HG03097 (cell line): ENCODE data around the gene EXD3.
A peak's percentile ranks its signal among the peaks of the same experiment; 100 is the strongest.
"Not testable (repeated sequence)": the region's sequence is repeated elsewhere in the genome, so short reads cannot be mapped to it uniquely, and the experiment has no call there.

Source experiments
- ATAC-seq: cut with Tn5 transposase; IDR thresholded peaks from one replicate; pipeline ENCODE4 v1.9.1; 2021; ENCODE audit not compliant: unreplicated experiment, low FRiP score

The EXD3 gene

DNA sequence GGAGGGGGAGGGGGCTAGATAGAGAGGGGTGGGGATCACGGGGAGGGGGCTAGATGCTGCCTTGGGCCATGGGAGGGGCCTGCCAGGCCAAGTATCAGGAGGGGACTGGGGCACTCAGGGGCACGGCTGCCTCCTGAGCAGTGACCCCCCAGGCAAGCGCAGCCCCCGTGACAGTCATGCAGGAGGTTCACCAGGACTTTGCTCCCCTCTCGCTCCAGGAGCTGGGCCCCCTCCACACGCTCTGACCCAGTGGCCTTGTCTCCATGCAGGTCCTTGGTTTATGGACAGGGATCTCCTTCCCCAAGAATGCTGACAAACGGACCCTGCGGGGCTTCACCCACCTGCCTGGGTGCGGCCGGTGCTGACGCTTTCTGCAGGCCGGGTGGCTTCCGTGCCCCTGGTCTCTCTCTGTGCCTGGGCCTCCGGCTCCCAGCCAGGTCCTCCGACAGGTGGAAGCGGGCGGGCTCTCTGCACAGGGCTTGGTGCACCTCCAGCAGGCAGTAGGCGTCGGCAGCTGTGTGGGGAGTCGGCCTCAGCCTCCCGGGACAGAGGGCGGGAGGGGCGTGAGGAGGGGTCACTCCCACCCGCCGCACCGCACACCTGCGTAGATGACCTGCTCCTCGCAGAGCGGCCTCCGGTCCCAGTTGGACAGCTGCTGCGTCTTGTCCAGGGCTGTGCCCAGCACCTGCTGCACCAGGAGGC, 74.0 kb downstream of the EXD3 start:
- no peak for ATAC-seq

DNA sequence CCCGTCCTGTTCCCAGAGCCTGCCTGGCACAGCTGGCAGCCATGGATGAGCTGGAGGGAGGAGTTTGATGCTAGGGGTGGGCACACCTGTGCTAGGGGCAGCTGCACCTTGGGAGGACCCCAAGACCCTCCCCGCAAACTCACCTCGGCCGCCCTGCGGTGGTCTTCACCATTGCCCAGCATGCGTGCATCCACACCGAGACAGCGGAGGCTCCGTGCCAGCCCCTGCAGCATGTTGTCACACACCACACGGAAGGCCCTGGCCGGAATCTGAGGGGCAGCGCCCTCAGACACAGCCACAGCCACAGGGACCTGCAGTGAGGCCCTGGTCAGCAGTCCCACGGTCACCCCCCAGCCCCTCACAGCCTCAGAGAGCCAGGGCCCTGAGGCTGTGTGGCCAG, 75.0 kb downstream of the EXD3 start:
- no peak for ATAC-seq

GRCh38 chr9:137342482-137342881, 80.5 kb downstream of the EXD3 start:
- ATAC-seq, result no peak

DNA sequence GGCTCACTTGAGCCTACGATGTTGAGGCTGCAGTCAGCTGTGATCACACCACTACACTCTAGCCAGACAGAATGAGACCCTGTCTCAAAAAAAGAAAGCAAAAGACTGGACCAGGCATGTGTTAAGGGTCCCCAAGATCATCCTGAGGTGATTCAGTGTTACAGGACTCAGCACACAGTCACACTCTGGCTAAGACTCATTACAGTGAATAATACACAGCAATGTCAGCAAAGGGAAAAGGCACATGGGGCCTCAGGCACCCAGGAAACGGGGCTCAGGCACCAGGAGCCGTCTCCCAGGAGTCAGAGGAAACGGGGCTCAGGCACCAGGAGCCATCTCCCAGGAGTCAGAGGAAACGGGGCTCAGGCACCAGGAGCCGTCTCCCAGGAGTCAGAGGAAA, 81.7 kb downstream of the EXD3 start:
- ATAC-seq, result no peak

GRCh38 chr9:137339908-137340462, 83.0 kb downstream of the EXD3 start:
- not testable (repeated sequence) for ATAC-seq

DNA sequence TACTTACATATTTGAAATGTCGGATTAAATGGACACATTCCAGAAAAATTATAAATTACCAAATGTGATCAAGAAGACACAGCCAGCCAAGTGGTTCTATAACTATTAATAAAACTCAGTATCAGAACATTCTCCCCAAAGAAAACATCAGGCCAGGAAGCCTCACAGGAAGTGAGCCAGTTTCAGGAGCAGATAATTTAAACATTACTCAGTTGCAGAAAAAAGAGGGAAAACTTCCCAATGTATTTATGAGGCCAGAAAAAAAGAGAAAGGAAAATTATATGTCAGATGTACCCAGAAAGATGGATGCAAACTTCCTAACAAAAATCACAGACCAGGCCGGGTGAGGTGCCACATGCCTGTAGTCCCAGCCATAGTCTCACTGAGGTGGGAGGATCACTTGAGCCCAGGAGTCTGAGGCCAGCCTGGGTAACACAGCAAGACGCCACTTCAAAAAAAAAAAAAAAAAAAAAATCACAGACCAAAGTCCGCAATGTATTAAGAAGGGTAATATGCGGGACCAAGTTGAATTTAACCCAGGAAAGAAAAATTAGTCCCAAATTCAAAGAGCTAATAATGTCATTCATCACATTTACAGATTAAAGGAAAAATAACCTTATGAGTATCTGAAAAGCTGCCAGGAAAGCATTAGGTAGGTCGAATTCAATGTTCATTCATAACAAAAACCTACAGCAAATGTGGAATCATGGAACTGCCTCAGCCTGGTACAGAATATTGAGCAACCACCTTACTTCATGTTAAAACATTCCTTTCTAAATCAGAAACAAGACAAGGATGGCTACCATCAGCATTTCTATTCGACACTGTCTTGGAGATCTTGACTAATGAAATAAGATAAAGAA, 83.7 kb downstream of the EXD3 start:
- no peak for ATAC-seq

- no peak for ATAC-seq
Observed at GRCh38 chr9:137336735-137337134, 86.2 kb downstream of the EXD3 start.

DNA sequence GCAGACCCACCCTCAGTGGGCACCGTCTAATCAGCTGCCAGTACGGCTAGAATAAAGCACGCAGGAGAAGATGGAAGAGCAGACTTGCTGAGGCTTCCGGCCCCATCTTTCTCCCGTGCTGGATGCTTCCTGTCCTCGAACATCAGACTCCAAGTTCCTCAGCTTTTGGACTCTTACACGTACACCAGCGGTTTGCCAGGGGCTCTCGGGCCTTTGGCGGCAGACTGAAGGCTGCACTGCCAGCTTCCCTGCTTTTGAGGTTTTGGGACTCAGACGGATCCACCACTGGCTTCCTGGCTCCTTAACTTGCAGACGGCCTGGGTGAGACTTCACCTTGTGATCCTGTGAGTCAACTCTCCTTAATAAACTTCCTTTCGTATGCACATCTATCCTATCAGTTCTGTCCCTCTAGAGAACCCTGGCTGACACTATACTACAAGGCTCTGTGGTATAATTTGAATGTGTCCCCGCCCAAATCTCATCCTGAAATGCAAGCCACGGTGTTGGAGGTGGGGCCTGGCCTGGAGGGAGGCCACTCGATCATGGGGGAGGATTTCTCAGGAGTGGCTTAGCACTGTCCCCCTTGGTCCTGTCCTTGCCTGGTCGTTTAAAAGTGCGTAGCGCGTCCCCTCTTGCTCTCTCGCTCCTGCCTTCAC, 89.8 kb downstream of the EXD3 start:
- no peak for ATAC-seq

GRCh38 chr9:137331929-137332328, 91.0 kb downstream of the EXD3 start:
- no peak for ATAC-seq

- no peak for ATAC-seq
Observed at GRCh38 chr9:137330689-137331088, 92.3 kb downstream of the EXD3 start.

- ATAC-seq, result not testable (repeated sequence)
Observed at GRCh38 chr9:137329590-137329989, 93.4 kb downstream of the EXD3 start.

- ATAC-seq, result not testable (repeated sequence)
Observed at GRCh38 chr9:137327641-137328550, 95.1 kb downstream of the EXD3 start.

DNA sequence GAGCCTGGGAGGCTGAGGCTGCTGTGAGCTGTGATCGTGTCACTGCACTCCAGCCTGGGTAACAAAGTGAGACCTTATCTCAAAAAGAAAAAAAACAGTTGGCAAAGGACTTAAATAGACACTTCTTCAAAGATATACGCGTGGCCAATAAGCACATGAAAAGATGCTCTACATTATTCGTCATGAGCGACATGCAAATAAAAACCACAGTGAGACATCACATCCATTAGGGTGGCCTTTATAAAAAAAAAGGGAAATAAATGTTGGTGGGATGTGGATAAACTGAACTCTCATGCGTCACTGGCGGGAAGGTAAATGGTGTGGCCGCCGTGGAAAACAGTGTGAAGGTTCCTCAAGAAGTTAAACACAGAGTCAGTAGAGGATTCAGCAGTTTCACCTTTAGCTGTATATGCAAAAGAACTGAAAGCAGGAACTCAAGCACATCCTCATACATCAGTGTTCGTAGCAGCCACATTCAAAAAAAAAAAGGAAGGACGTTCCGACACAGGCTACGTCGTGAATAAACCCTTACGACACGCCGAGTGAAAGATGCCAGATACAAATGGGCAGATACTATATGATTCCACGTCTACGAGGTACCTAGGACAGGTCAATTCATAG, 96.4 kb downstream of the EXD3 start:
- ATAC-seq, result peak; percentile 79

DNA sequence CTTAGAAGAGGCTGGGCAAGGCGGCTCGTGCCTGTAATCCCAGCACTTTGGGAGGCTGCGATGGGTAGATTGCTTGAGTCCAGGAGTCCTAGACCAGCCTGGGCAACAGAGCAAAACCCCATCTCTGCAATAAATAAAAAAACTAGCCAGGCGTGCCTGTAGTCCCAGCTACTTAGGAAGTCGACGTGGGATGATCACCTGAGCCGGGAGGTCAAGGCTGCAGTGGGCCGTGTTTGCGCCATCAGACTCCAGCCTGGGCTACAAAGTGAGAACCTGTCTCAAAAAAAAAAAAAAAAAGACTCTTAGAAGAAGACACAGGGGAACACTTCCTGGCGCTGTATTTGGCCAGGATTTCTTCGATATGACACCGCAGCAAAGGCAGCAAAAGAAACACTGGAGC, 97.2 kb downstream of the EXD3 start:
- ATAC-seq, result no peak

DNA sequence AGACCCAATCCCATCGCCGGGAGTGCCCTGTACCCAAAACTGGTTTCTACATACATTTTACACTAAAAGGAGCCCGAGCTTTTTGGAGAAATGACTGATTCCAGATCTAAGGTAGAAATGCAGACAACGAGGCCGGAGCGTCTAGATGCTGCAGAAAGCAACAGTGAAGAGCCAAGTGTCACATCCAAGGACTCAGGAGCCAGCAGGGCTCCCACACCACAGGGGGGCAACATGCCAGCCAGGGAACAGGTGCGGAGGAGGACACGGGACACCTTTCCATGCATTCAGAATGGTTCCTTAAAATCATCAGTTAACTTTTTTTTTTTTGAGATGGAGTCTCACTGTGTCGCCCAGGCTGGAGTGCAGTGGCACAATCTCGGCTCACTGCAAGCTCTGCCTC, 97.8 kb downstream of the EXD3 start:
- no peak for ATAC-seq

DNA sequence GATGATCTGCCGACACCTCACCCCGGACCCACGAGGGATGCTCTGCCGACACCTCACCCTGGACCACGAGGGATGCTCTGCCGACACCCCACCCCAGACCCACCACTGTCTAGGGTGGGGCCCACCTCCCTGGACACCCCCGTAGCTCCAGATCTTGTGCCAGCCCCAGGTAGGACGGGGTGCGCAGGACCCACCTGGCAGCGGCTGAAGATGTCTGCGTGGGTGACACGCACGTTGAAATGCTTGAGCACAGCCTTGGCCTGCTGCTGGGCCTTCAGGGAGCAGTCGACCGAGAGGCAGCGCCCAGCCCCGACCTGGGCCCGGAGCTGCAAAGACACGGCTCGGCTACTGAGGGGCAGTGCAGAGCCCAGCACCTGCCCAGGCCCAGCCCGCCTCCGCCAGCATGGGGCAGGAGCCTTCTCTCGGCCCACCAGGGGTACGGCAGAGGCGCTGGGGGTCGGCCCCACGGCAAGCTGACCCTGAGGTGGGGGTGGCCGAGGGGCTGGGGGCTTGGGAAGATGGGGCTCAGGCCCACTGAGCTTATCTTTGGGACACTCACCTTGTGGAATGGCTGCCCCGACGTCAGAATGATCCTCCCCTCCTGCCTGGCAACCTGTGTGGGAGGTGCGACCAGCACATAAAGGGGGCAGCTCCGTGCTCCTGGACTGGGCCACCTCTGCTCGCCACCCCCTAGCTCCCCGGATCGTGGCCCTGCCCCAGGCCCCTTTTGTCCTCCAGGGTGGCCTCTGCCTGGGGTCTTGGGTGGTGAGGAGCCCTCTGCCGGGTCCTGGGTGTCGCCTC, 99.2 kb downstream of the EXD3 start:
- no peak for ATAC-seq

- no peak for ATAC-seq
Observed at GRCh38 chr9:137321726-137322361, 101.1 kb downstream of the EXD3 start.

- no peak for ATAC-seq
Observed at GRCh38 chr9:137320555-137321384, 102.2 kb downstream of the EXD3 start.
